Activated CD8-positive, alpha-beta memory T cell treated with anti-CD3 and anti-CD28 coated beads for 36 hours (primary cell): ENCODE data around the gene FFAR3. TPM values are rescaled to one million over a fixed set of nuclear protein-coding genes. Genes with fewer than 3 reads are reported as not detected.
"Not testable (repeated sequence)": the region's sequence is repeated elsewhere in the genome, so short reads cannot be mapped to it uniquely, and the experiment has no call there.

Source experiments
- CTCF ChIA-PET: fragments of 350-600 bp; sonication (Branson Sonifier 250); formaldehyde crosslinking; loops from one replicate; lab custom pipeline; 2021; ENCODE audit warnings: antibody characterized with exemption; lab: Charles Lee
- POLR2A ChIA-PET: fragments of 350-600 bp; sonication (Branson Sonifier 250); formaldehyde crosslinking; loops from one replicate; lab custom pipeline; 2021; ENCODE audit warnings: antibody characterized with exemption; lab: Charles Lee
- total RNA-seq, 2 experiments: library from RNA; stranded (reverse); gene quantifications; one replicate each; pipeline ENCODE4 v1.2.3, GENCODE V29; 2021

FFAR3 gene
- total RNA-seq, 2 experiments from 2014 or later, result 0.38 to 0.42 TPM

DNA sequence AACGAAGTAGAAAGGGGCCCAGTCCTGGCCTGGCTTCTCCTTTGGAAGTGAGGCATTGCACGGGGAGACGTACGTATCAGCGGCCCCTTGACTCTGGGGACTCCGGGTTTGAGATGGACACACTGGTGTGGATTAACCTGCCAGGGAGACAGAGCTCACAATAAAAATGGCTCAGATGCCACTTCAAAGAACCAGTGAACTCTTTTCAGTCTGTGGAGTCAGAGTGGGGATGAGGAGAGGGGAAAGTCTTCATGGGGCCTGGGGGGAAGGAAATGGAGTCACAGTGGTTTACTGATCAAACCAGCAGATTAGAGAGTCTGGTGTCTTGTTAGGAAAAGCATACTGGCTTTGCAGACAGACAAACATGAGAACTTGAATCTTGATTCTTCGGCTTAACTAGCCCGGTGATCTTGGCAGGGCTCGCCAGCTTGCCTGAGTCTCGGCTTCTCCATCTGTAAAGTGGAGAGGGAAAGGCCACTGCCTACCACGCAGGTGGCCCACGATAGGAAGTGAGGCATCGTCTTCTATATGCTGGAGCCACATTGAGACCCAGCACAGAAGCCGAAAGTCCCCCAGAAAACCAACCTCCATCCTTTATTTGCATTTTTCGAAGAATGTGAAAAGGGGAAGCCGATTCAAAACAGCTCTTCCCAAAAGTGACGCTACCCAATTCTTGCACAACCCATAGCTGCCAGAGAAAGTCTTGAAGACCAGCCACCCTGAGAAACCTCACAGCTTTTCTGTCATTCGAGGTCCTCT, 10.9 kb upstream of the FFAR3 start, which contains the start of gene FFAR1:
Gene FFAR1, plus strand, starts transcription at position 732 of the 759 bp plus-strand sequence. CDS start 3,650 bp downstream, outside the sequence.
- POLR2A ChIA-PET, result interaction anchor here (1.0 kb wide), 1 partner anchor 365 kb away, joined by 3 read pairs; no protein-coding TSS in a partner anchor
- CTCF ChIA-PET, result interaction anchor here (0.6 to 1.1 kb wide), 6 partner anchors 78 to 364 kb away, joined by 3 read pairs; partner anchors contain the start of gene USF2

DNA sequence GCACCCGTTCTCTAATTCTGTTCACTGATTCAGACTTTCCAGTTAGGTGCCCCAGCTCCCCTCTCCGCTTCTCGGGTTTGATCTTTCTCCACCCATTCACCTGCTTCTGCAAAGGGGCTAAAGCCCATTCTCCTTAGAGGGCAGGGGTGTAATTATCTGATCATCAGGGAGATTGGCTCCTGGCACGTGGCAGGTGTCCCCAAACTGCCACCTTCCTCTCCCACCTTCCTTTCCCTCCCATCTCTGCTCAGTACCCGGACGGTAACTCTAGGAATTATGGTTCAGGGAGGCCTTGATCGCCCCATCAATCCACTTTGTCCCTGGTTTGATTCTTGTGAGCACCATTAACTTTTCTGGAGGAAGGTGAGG, 10.3 kb upstream of the FFAR3 start:
- ChIA-PET CTCF (interaction anchor here (0.6 to 1.1 kb wide), 3 partner anchors 79 to 301 kb away, joined by 3 read pairs; partner anchors contain the start of gene USF2), POLR2A (no interaction called here)

DNA sequence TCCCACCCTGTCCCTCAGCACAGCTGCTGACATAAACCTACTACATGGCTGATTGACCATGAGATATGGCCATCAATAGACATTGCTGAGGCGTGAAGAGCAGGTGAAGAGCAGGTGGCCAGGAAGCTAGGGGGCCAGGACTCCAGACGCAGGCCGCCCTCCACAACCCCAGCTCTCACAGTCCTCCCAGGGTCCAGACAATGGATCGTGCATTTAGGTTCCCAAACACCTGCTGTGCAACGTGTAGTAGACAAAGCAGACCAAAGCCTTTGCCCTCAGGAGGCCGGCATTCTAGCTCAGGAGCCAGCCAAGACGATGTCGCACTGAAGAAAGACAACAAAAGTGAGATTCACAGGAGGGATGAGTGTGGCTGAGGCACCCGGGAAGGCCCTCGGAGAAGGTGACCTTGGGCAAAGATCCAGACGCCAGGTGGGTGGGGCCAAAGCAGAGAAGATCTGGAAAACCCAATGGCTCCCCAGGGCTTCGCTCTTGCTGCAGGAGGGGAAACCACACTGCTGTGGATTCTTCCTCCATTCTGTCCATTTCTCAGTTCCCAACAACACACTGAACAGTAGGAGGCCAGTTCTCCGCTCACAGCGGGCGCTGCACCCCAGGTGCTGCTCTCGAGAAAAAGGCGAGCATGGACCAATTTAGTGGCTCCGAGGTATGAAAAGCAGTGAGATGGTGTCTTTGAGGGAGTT, 9.2 kb upstream of the FFAR3 start:
- POLR2A ChIA-PET, result no interaction called here
- CTCF ChIA-PET, result no interaction called here

DNA sequence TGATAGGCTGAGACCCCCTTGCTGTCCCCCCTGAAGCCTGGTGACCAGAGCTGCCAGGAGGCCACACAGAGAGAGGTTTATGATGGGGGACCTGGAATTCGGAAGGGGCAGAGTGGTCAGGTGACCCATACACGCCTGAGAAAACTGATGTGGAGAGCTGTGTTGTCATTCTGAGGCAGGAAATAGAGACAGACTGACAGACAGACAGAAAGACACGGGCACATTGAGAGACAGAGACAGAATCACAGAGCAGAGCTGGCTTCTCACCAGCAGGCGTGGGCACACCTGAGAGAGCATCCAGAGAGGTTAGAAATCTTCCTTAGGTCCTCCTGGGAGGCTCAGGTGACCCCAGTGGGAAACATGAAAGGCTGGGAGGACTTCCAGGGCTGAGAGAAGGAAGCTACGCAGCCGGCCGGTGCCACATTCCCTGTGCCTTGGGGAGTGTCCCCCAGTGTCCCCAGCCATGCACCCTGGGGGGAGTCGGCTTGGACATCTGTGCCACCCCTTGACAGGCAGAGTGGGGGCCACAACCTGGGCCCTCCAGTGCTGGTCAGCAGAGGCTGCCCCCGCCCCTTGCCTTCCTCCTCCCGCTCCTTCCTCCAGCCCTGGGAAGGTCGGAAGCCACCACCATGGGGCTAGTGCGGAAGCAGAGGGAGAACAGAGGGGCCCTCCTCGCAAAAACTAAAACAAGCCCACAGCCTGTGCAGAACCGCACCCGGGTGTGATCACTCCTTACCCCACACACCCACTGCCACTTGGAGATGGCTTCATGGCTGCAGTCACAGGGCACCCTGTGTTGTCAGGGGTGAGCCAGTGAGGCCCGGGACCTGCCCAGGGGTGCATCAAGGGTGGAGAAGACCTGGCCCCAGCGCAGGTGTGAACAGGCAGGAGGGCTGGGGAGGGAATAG, 8.4 kb upstream of the FFAR3 start:
- CTCF ChIA-PET, result interaction anchor here (1.6 kb wide), 1 partner anchor 119 kb away, joined by 4 read pairs; no protein-coding TSS in a partner anchor
- POLR2A ChIA-PET, result no interaction called here

DNA sequence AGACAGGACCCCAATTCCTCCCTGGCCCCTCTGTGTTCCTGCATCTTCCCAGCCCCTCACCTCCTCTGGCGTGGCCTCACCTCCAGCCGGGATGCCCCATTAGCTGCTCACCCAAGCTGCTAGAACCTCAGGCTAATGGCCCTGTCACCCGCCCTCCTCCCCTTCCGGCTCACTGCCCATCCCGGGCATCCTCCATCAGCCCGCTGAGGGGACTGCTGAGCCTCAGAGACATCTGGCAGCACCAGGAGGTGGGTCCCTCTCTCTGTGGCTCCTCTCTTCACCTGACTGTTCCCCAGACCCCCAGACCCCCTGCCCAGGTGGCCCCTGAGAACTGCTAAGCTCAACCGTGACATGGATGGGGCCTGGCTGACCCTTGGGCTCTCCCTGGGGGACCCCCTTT, 7.7 kb upstream of the FFAR3 start:
- ChIA-PET POLR2A (no interaction called here), CTCF (interaction anchor here (0.9 to 1.6 kb wide), 2 partner anchors 117 to 119 kb away, joined by 3 to 4 read pairs; no protein-coding TSS in a partner anchor)

DNA sequence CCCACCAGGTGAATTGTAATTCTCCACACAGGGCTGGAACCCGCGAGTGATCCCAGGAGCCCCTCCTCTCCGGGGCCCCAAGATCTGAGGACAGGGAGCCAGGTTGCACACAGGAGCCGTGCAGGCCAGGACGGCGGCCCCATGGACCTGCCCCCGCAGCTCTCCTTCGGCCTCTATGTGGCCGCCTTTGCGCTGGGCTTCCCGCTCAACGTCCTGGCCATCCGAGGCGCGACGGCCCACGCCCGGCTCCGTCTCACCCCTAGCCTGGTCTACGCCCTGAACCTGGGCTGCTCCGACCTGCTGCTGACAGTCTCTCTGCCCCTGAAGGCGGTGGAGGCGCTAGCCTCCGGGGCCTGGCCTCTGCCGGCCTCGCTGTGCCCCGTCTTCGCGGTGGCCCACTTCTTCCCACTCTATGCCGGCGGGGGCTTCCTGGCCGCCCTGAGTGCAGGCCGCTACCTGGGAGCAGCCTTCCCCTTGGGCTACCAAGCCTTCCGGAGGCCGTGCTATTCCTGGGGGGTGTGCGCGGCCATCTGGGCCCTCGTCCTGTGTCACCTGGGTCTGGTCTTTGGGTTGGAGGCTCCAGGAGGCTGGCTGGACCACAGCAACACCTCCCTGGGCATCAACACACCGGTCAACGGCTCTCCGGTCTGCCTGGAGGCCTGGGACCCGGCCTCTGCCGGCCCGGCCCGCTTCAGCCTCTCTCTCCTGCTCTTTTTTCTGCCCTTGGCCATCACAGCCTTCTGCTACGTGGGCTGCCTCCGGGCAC, 6.7 kb upstream of the FFAR3 start:
- ChIA-PET CTCF (interaction anchor here (0.5 to 3.3 kb wide), 5 partner anchors 116 to 230 kb away, joined by 3 to 21 read pairs (median 4); no protein-coding TSS in a partner anchor), POLR2A (no interaction called here)

DNA sequence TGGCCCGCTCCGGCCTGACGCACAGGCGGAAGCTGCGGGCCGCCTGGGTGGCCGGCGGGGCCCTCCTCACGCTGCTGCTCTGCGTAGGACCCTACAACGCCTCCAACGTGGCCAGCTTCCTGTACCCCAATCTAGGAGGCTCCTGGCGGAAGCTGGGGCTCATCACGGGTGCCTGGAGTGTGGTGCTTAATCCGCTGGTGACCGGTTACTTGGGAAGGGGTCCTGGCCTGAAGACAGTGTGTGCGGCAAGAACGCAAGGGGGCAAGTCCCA, 6.1 kb upstream of the FFAR3 start:
- ChIA-PET POLR2A (no interaction called here), CTCF (interaction anchor here (0.5 to 3.3 kb wide), 7 partner anchors 10 to 230 kb away, joined by 3 to 21 read pairs (median 6); no protein-coding TSS in a partner anchor)

DNA sequence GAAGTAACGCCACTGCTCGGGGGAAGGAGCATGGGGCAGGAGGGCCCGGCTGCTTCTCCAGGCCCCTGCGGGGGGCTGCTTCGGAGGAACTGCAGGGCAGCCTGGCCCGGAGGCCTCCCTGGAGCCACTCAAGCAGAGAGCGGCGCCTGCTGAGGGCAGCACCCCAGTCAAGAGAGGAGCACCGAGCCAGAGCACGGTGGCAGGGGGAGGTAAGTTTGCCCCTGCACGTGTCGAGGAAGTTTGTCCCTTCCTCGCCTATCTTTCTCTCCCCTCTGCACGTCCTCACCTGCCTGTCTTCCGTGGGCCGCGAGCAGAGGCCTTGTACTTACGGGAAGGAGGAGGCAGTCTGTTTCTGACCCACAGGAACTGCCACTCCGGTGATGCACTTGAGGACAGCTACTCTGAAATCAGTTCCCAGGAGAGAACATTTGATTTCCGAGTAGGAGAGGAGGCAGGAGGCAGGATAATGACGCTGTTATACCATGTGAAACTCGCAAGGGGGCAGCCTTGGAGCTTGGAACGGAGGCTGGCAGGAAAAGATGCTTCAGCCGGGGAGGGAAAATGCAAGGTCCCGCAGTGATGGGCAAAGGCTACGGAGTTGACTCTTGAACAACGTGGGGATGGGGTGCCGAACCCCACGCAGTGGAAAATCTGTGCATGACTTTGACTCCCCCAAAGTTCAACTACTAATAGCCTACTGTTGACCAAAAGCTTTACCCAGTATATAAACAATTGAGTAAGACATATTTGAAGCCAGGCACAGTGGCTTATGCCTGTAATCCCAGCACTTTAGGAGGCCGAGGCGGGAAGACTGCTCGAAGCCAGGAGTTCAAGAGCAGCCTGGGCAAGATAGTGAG, 5.6 kb upstream of the FFAR3 start:
- CTCF ChIA-PET, result interaction anchor here (0.6 to 3.3 kb wide), 17 partner anchors 9 to 652 kb away, joined by 3 to 21 read pairs (median 4); no protein-coding TSS in a partner anchor

DNA sequence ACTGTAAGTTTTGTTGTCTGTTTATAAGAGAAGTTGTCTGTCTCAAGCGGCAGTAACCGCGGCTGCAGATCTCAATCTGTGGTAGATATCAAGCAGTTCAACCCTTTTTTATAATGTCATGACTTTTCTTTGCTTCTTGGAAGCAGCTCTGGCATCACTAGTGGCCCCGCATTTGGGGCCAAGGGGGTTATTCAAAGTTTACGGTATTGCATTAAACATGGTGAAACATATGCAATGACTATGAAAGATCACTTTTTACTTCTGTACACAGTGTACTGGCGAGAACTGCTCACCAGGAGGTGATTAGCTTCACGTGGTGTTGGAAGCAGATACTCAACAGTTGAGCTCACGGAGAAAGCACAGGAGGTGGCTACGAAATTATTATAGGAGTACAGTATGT, 4.6 kb upstream of the FFAR3 start:
- ChIA-PET CTCF (interaction anchor here (0.6 to 3.3 kb wide), 17 partner anchors 8 to 651 kb away, joined by 3 to 21 read pairs (median 4); no protein-coding TSS in a partner anchor), POLR2A (no interaction called here)

More for the DNA sequence above, 5.6 kb upstream of the FFAR3 start:
- POLR2A ChIA-PET, result no interaction called here

DNA sequence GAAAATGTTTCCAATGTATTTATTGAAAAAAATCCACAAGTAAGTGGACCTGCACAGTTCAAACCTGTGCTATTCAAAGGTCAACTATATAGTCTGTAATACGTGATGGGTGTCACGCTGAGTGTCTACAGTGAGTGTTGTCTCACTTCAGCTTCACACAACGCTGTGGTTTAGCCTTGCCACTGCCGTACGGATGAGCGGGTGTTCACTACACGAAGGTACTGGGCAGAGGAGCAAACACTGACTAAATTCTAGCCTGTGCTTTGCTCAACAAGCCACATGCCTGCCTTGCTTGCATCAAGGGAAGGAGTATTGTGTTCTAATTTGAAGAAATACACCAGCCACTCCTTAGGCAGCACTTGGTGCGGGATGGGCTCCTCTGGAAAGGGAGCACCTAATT, 3.4 kb upstream of the FFAR3 start:
- ChIA-PET CTCF (interaction anchor here (0.7 to 2.3 kb wide), 3 partner anchors 114 to 141 kb away, joined by 3 to 8 read pairs (median 4); no protein-coding TSS in a partner anchor), POLR2A (no interaction called here)

DNA sequence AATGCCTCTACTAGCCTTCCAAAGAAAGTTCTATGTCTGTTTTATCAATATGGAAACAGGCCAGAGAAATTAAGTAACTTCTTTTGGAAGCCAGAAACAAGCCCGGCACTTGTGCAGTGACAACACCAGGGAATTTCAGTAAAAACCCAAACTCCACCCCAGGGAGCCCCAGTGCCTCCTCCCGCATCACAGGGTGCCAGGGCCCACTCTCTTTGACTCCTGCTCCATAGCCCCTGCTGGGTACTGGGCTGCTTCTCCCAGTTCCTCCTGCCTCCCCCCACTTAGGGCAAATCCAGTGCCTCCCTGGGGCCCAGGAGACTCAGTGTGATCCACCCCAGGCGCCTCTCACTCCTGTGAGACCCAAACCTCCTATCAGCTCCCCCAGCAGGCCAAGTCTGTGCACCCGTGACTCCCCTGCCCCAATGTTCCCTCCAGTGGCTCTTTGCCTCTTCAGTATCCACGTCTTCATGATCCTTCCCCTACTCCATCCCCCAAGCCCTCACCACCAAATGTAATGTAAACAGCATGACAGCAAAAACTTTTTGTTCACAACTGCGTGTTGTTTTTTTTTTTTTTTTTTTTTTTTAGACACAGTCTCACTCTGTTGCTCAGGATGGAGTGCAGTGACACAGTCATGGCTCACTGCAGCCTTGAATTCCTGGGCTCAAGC, 2.3 kb upstream of the FFAR3 start:
- ChIA-PET POLR2A (no interaction called here), CTCF (interaction anchor here (0.6 to 2.3 kb wide), 2 partner anchors 140 to 248 kb away, joined by 3 to 8 read pairs; no protein-coding TSS in a partner anchor)

DNA sequence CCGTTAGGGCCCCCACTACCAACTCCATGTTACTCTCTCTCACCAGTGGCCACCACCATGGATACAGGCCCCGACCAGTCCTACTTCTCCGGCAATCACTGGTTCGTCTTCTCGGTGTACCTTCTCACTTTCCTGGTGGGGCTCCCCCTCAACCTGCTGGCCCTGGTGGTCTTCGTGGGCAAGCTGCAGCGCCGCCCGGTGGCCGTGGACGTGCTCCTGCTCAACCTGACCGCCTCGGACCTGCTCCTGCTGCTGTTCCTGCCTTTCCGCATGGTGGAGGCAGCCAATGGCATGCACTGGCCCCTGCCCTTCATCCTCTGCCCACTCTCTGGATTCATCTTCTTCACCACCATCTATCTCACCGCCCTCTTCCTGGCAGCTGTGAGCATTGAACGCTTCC, 574 bp downstream of the FFAR3 start:
- CTCF ChIA-PET, POLR2A ChIA-PET: not testable (repeated sequence)

DNA sequence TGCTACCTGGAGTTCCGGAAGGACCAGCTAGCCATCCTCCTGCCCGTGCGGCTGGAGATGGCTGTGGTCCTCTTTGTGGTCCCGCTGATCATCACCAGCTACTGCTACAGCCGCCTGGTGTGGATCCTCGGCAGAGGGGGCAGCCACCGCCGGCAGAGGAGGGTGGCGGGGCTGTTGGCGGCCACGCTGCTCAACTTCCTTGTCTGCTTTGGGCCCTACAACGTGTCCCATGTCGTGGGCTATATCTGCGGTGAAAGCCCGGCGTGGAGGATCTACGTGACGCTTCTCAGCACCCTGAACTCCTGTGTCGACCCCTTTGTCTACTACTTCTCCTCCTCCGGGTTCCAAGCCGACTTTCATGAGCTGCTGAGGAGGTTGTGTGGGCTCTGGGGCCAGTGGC, 1.1 kb downstream of the FFAR3 start:
- CTCF ChIA-PET, result not testable (repeated sequence)

DNA sequence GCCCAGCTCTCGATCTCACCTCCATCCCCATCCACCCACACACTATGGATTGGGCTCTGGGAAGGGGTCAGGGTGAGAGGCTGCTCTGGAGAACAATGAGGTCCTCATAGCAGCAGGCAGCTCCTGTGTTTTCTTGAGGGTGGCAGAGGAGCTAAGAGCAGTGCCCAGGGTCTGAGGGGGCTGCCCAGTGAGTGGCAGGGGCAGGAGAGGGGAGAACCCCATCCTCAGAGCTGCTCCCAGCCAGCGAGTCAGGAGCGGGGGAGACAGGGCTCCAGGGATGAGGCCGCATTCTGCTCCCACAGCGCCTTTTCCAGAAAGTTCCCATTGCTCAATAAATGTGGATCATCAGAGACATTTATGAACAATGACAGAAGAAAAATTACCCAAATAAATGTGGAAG, 1.8 kb downstream of the FFAR3 start:
- CTCF ChIA-PET, result not testable (repeated sequence)

More for the DNA sequence above, 1.1 kb downstream of the FFAR3 start:
- POLR2A ChIA-PET, result not testable (repeated sequence)

DNA sequence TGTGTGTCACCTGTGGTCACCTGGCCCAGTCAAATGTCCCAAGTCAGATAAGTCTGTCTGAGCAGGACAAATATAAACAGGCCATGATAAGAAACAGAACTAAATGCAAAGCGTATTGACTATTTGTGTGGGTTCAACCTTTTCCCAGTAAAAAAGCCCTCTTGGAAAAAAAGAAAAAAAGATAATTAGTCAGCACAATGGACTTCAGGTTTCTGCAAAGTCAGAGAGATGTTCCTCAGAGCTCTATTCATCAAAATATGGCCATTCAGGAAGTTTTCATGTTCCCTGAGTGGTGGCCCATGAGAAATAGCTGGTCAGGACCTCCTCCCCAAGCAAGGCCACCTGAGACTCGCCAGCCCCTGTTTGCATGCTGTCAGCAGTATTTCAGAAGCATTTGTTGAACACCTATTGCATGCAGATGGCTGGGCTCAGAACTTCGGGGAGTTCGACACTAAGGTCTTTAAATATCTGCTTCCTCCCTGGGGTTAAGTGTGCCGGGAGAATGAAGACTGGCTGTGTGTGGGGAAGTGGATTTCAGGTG, 2.7 kb downstream of the FFAR3 start:
- POLR2A ChIA-PET, result no interaction called here
- CTCF ChIA-PET, result no interaction called here

More for the DNA sequence above, 1.8 kb downstream of the FFAR3 start:
- POLR2A ChIA-PET, result not testable (repeated sequence)

DNA sequence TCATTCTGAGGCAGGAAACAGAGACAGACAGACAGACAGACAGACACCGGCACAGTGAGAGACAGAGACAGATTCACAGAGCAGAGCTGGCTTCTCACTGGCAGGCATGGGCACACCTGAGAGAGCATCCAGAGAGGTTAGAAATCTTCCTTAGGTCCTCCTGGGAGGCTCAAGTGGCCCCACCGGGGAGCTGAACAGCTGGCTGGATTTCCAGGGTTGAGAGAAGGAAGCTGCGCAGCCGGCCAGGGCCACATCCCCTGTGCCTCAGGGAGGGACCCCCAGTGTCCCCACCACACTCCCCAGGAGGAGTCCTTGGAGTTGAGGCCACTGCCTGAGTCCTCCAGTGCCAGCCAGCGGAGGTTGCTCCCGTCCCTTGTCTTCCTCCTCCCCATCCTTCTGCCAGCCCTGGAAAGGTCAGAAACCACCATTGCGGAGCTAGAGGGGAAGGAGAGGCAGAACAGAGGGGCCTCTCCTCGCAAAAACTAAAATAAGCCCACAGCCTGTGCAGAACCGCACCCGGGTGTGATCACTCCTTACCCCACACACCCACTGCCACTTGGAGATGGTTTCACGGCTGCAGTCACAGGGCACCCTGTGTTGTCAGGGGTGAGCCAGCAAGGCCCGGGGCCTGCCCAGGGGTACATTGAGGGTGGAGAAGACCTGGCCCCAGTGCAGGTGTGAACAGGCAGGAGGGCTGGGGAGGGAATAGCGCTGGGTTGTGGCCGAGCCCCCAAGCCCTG, 4.2 kb downstream of the FFAR3 start:
- CTCF ChIA-PET, result interaction anchor here (1.2 kb wide), 1 partner anchor 9 kb away, joined by 3 read pairs; no protein-coding TSS in a partner anchor
- POLR2A ChIA-PET, result no interaction called here
